Activated naive CD4-positive, alpha-beta T cell treated with anti-CD3 and anti-CD28 coated beads, Interleukin-2, amount 10 ng/mL, durations not matched to agents 7 days and 5 days (primary cell): ENCODE measurements around the gene TTLL12.
A peak's percentile ranks its signal among the peaks of the same experiment; 100 is the strongest.

Source experiments
- CTCF ChIA-PET: fragments of 350-600 bp; sonication (Branson Sonifier 250); formaldehyde crosslinking; loops from one replicate; lab custom pipeline; 2021; ENCODE audit warnings: antibody characterized with exemption; lab: Charles Lee
- DNase-seq: peaks from one replicate; pipeline ENCODE4 v3.0.0-alpha.2; 2020
- H3K27ac Mint-ChIP-seq: one replicate; pipeline ENCODE4 v1.8.0; 2021; ENCODE audit warnings: mild to moderate bottlenecking, moderate library complexity, mixed read lengths
- H3K27me3 Mint-ChIP-seq: one replicate; pipeline ENCODE4 v1.8.0; 2021; ENCODE audit warnings: mild to moderate bottlenecking, mixed read lengths
- H3K36me3 Mint-ChIP-seq: one replicate; pipeline ENCODE4 v1.8.0; 2021; ENCODE audit warnings: mixed read lengths
- H3K4me1 Mint-ChIP-seq: one replicate; pipeline ENCODE4 v1.8.0; 2021; ENCODE audit warnings: mixed read lengths
- H3K4me3 Mint-ChIP-seq: one replicate; pipeline ENCODE4 v1.8.0; 2021; ENCODE audit warnings: mild to moderate bottlenecking, moderate library complexity, mixed read lengths
- H3K9me3 Mint-ChIP-seq: one replicate; pipeline ENCODE4 v1.8.0; 2021; ENCODE audit warnings: mixed read lengths

The TTLL12 gene

GRCh38 chr22:43199541-43199940 is 12.6 kb upstream of the TTLL12 start:
- H3K4me3 Mint-ChIP-seq, result no peak overlapping the region
- no peaks in the 10 kb centered on the region for H3K4me1 Mint-ChIP-seq
- H3K9me3 Mint-ChIP-seq, result no peaks in the 10 kb centered on the region
- H3K27ac Mint-ChIP-seq, result peak overlapping the region; percentile 37
- DNase-seq, result no peak
- CTCF ChIA-PET, result no interaction called here
- peaks cover 28% of the 10 kb centered on the region for H3K27me3 Mint-ChIP-seq
- H3K36me3 Mint-ChIP-seq, result no peaks in the 10 kb centered on the region

- CTCF ChIA-PET, result no interaction called here
- Mint-ChIP-seq H3K9me3 (no peaks in the 10 kb centered on the region), H3K36me3 (no peaks in the 10 kb centered on the region), H3K4me1 (no peaks in the 10 kb centered on the region), H3K4me3 (no peak overlapping the region), H3K27ac (no peak overlapping the region), H3K27me3 (peaks cover 28% of the 10 kb centered on the region)
- no peak for DNase-seq
Measured at GRCh38 chr22:43198936-43199335, 12.0 kb upstream of the TTLL12 start.

- peaks cover 28% of the 10 kb centered on the region for H3K27me3 Mint-ChIP-seq
- no peak overlapping the region for H3K4me3 Mint-ChIP-seq
- CTCF ChIA-PET, result no interaction called here
- H3K27ac Mint-ChIP-seq, result no peak overlapping the region
- no peaks in the 10 kb centered on the region for H3K9me3 Mint-ChIP-seq
- H3K4me1 Mint-ChIP-seq, result no peaks in the 10 kb centered on the region
- DNase-seq, result no peak
- H3K36me3 Mint-ChIP-seq, result no peaks in the 10 kb centered on the region
Measured at GRCh38 chr22:43198126-43198525, 11.2 kb upstream of the TTLL12 start.

- no peak for DNase-seq
- no peaks in the 10 kb centered on the region for H3K4me1 Mint-ChIP-seq
- CTCF ChIA-PET, result no interaction called here
- H3K27ac Mint-ChIP-seq, result no peak overlapping the region
- peaks cover 28% of the 10 kb centered on the region for H3K27me3 Mint-ChIP-seq
- H3K9me3 Mint-ChIP-seq, result no peaks in the 10 kb centered on the region
- no peak overlapping the region for H3K4me3 Mint-ChIP-seq
- no peaks in the 10 kb centered on the region for H3K36me3 Mint-ChIP-seq
Measured at GRCh38 chr22:43197271-43197941, 10.5 kb upstream of the TTLL12 start.

- Mint-ChIP-seq H3K9me3 (peaks cover 10% of the 10 kb centered on the region), H3K4me3 (no peak overlapping the region), H3K27me3 (peaks cover 21% of the 10 kb centered on the region), H3K4me1 (peaks cover 9% of the 10 kb centered on the region), H3K36me3 (peaks cover 3% of the 10 kb centered on the region), H3K27ac (no peak overlapping the region)
- CTCF ChIA-PET, result interaction anchor here (0.6 kb wide), 1 partner anchor 1150 kb away, joined by 3 read pairs; no protein-coding TSS in a partner anchor
- DNase-seq, result no peak
Measured at GRCh38 chr22:43191831-43192230, 4.9 kb upstream of the TTLL12 start.

GRCh38 chr22:43188829-43189545 is 2.1 kb upstream of the TTLL12 start:
- peaks cover 29% of the 10 kb centered on the region for H3K4me1 Mint-ChIP-seq
- no peak for DNase-seq
- peaks cover 16% of the 10 kb centered on the region for H3K27me3 Mint-ChIP-seq
- H3K27ac Mint-ChIP-seq, result peak overlapping the region; percentile 67
- CTCF ChIA-PET, result no interaction called here
- peaks cover 9% of the 10 kb centered on the region for H3K36me3 Mint-ChIP-seq
- peaks cover 10% of the 10 kb centered on the region for H3K9me3 Mint-ChIP-seq
- peak overlapping the region; percentile 23 for H3K4me3 Mint-ChIP-seq

GRCh38 chr22:43187171-43188099 is 501 bp upstream of the TTLL12 start:
- Mint-ChIP-seq H3K36me3 (peaks cover 9% of the 10 kb centered on the region), H3K4me1 (peaks cover 36% of the 10 kb centered on the region), H3K27me3 (peaks cover 16% of the 10 kb centered on the region), H3K27ac (peak overlapping the region; percentile 97), H3K9me3 (peaks cover 10% of the 10 kb centered on the region), H3K4me3 (peak overlapping the region; percentile 77)
- CTCF ChIA-PET, result interaction anchor here (0.5 to 1.6 kb wide), 9 partner anchors 14 to 411 kb away, joined by 3 to 4 read pairs (median 3); no protein-coding TSS in a partner anchor
- peak; percentile 97 for DNase-seq

GRCh38 chr22:43185860-43186261 is 1.1 kb downstream of the TTLL12 start:
- Mint-ChIP-seq H3K9me3 (peaks cover 2% of the 10 kb centered on the region), H3K4me1 (peaks cover 36% of the 10 kb centered on the region), H3K4me3 (peak overlapping the region; percentile 78), H3K27me3 (peaks cover 10% of the 10 kb centered on the region), H3K36me3 (peaks cover 7% of the 10 kb centered on the region), H3K27ac (peak overlapping the region; percentile 78)
- CTCF ChIA-PET, result interaction anchor here (1.2 to 1.3 kb wide), 2 partner anchors 126 to 161 kb away, joined by 3 to 5 read pairs; no protein-coding TSS in a partner anchor
- DNase-seq, result no peak

GRCh38 chr22:43183496-43184277 is 3.2 kb downstream of the TTLL12 start:
- no peak for DNase-seq
- H3K4me3 Mint-ChIP-seq, result no peak overlapping the region
- H3K36me3 Mint-ChIP-seq, result peaks cover 18% of the 10 kb centered on the region
- peaks cover 34% of the 10 kb centered on the region for H3K4me1 Mint-ChIP-seq
- peaks cover 5% of the 10 kb centered on the region for H3K27me3 Mint-ChIP-seq
- no peaks in the 10 kb centered on the region for H3K9me3 Mint-ChIP-seq
- H3K27ac Mint-ChIP-seq, result no peak overlapping the region
- CTCF ChIA-PET, result interaction anchor here (1.1 kb wide), 1 partner anchor 561 kb away, joined by 3 read pairs; no protein-coding TSS in a partner anchor

GRCh38 chr22:43182726-43183125 is 4.2 kb downstream of the TTLL12 start:
- DNase-seq, result no peak
- Mint-ChIP-seq H3K27me3 (peaks cover 3% of the 10 kb centered on the region), H3K27ac (no peak overlapping the region), H3K9me3 (no peaks in the 10 kb centered on the region), H3K4me3 (no peak overlapping the region), H3K4me1 (peaks cover 29% of the 10 kb centered on the region), H3K36me3 (peaks cover 23% of the 10 kb centered on the region)
- CTCF ChIA-PET, result no interaction called here

- CTCF ChIA-PET, result no interaction called here
- Mint-ChIP-seq H3K36me3 (peaks cover 24% of the 10 kb centered on the region), H3K4me3 (no peak overlapping the region)
Measured at GRCh38 chr22:43182118-43182517, 4.8 kb downstream of the TTLL12 start.

GRCh38 chr22:43181321-43182076 is 5.4 kb downstream of the TTLL12 start:
- Mint-ChIP-seq H3K4me3 (no peak overlapping the region), H3K27me3 (no peaks in the 10 kb centered on the region), H3K27ac (no peak overlapping the region), H3K36me3 (peaks cover 24% of the 10 kb centered on the region), H3K4me1 (peaks cover 27% of the 10 kb centered on the region), H3K9me3 (no peaks in the 10 kb centered on the region)
- CTCF ChIA-PET, result no interaction called here
- no peak for DNase-seq

More at GRCh38 chr22:43182118-43182517, 4.8 kb downstream of the TTLL12 start:
- Mint-ChIP-seq H3K4me1 (peaks cover 27% of the 10 kb centered on the region), H3K9me3 (no peaks in the 10 kb centered on the region), H3K27me3 (no peaks in the 10 kb centered on the region), H3K27ac (no peak overlapping the region)
- no peak for DNase-seq

GRCh38 chr22:43180670-43181069 is 6.3 kb downstream of the TTLL12 start:
- CTCF ChIA-PET, result no interaction called here
- Mint-ChIP-seq H3K4me3 (no peak overlapping the region), H3K9me3 (no peaks in the 10 kb centered on the region), H3K36me3 (peaks cover 25% of the 10 kb centered on the region), H3K27me3 (no peaks in the 10 kb centered on the region), H3K4me1 (peaks cover 22% of the 10 kb centered on the region), H3K27ac (no peak overlapping the region)
- no peak for DNase-seq
